Measurements from ENCODE around the gene SPTLC2. TPM values are rescaled to one million over a fixed set of nuclear protein-coding genes. Genes with fewer than 3 reads are reported as not detected.

Gene SPTLC2
- total RNA-seq, 1 experiment from 2014 or later, result 32.6 TPM

- Mint-ChIP-seq H3K4me3 (no peak overlapping the region), H3K36me3 (ENCODE audit: insufficient read depth in 1 of 3, low read depth in 3 of 3) (no peaks in the 10 kb centered on the region; a peak in 1 of 7 replicates), H3K9me3 (no peaks in the 10 kb centered on the region), H3K27me3 (ENCODE audit: low read depth) (peaks cover 2% of the 10 kb centered on the region; the same call in 1 of the 2 replicates), H3K4me1 (peaks cover 0 to 4% of the 10 kb centered on the region in 2 experiments; a peak in 1 of 4 replicates), H3K27ac (no peak overlapping the region)
- Histone ChIP-seq H2BK15ac (ENCODE audit: low read depth, low read length) (no peak overlapping the region), H3K4me2 (ENCODE audit: insufficient read depth, insufficient read length, low read length) (no peak overlapping the region), H4K91ac (ENCODE audit: insufficient read length, low read depth, low read length) (no peak overlapping the region), H2AFZ (ENCODE audit: low read length) (no peak overlapping the region), H2BK20ac (ENCODE audit: low read depth, low read length, poor library complexity, severe bottlenecking) (no peak overlapping the region), H3K14ac (ENCODE audit: insufficient read depth, low read length) (no peak overlapping the region), H3K23ac (ENCODE audit: insufficient read length, low read depth, low read length) (no peak overlapping the region), H4K20me1 (ENCODE audit: control insufficient read depth, insufficient read depth, insufficient read length) (no peaks in the 10 kb centered on the region), H3K4me1 (ENCODE audit: insufficient read depth, low read length) (no peaks in the 10 kb centered on the region), H2BK5ac (ENCODE audit: insufficient read length, low read length) (no peak overlapping the region), H2AK5ac (ENCODE audit: insufficient read length, low read length) (no peak overlapping the region), H3K9ac (ENCODE audit: extremely low read depth, insufficient read length, low read length) (no peak overlapping the region), H3T11ph (ENCODE audit: low read length) (no peak overlapping the region), H3K4ac (ENCODE audit: low read depth, low read length) (no peak overlapping the region), H3K79me1 (ENCODE audit: insufficient read depth, low read depth, low read length, poor library complexity, severe bottlenecking) (no peaks in the 10 kb centered on the region), H2BK12ac (ENCODE audit: insufficient read length, low read depth, low read length) (no peak overlapping the region), H2BK120ac (ENCODE audit: low read depth, low read length, poor library complexity, severe bottlenecking) (no peak overlapping the region), H3K27ac (ENCODE audit: insufficient read length, low read depth, low read length) (no peak overlapping the region), H3K56ac (ENCODE audit: insufficient read length, low read depth, low read length) (no peak overlapping the region), H4K5ac (ENCODE audit: insufficient read length, low read depth, low read length) (no peak overlapping the region), H3K23me2 (ENCODE audit: insufficient read length, low read depth, low read length, poor library complexity, severe bottlenecking) (no peaks in the 10 kb centered on the region), H3K18ac (ENCODE audit: insufficient read length, low read depth, low read length) (no peak overlapping the region), H3K27me3 (ENCODE audit: insufficient read depth, low read length) (no peaks in the 10 kb centered on the region), H3K9me3 (ENCODE audit: control insufficient read depth, low read depth, low read length) (no peaks in the 10 kb centered on the region), H4K8ac (replicated peaks; ENCODE audit: insufficient read length, low read depth, low read length) (no peak overlapping the region), H3K79me2 (ENCODE audit: insufficient read depth, low read length) (no peaks in the 10 kb centered on the region)
- no peak for DNase-seq
- no peak for TF ChIP-seq CTCF (conservative IDR thresholded peaks at IDR 0.05)
- no CpG with 5 or more reads among the region's 6 CpGs for WGBS (ENCODE audit: extremely low coverage, insufficient read length, low lambda C conversion rate)
Observed at GRCh38 chr14:77489041-77489440, 127.4 kb downstream of the SPTLC2 start.
